AG09319 (cell line): ENCODE results near the gene COPS3.

Experiments
- DNase-seq: peaks from one replicate; pipeline ENCODE4 v3.0.0-alpha.2; 2010; ENCODE audit warnings: low read depth; ENCODE audit errors: extremely low read depth
- TF ChIP-seq, protein P1 (sequence below): IDR thresholded peaks from 2 replicates; pipeline ENCODE4 v1.5.1; 2011; ENCODE audit warnings: low read depth, mild to moderate bottlenecking, inconsistent platforms, low read length, moderate library complexity

Gene COPS3

DNA sequence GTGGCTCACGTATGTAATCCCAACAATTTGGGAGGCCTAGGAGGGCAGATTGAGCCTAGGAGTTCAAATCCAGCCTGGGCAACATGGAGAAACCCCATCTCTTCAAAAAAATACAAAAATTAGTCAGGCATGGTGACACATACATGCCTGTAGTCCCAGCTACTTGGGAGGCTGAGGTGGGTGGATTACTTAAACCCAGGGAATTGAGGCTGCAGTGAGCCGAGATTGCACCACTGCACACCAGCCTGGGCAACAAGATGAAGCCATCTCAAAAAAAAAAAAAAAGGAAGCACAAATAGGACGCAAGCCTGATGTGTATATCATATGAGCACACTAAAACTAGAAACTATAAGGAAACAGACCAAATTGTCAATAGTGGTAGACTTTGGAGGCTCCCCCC is 27.0 kb downstream of the COPS3 start:
- DNase-seq = no peak
- TF ChIP-seq, protein P1, sequence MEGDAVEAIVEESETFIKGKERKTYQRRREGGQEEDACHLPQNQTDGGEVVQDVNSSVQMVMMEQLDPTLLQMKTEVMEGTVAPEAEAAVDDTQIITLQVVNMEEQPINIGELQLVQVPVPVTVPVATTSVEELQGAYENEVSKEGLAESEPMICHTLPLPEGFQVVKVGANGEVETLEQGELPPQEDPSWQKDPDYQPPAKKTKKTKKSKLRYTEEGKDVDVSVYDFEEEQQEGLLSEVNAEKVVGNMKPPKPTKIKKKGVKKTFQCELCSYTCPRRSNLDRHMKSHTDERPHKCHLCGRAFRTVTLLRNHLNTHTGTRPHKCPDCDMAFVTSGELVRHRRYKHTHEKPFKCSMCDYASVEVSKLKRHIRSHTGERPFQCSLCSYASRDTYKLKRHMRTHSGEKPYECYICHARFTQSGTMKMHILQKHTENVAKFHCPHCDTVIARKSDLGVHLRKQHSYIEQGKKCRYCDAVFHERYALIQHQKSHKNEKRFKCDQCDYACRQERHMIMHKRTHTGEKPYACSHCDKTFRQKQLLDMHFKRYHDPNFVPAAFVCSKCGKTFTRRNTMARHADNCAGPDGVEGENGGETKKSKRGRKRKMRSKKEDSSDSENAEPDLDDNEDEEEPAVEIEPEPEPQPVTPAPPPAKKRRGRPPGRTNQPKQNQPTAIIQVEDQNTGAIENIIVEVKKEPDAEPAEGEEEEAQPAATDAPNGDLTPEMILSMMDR = no peak

DNA sequence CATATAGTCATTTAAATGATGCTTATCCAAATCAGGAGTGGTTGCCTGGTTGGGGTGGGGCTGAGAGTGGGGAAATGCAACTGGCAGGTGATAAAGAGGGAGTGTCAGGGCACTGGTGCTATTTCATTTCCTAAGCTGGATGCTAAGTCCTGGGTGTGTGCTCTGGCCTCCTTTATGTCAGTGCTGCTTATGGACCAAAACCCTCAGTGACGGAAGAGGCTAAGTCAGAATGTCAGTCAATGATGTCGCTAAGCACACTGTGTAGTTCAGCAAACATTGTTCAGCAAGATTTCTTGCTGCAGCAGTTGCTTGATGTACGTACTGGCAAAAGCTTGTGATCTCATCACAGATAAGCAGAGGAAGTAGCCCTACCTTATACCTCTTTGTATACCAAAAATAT is 27.6 kb downstream of the COPS3 start:
- DNase-seq = no peak
- TF ChIP-seq, protein P1 = no peak

DNA sequence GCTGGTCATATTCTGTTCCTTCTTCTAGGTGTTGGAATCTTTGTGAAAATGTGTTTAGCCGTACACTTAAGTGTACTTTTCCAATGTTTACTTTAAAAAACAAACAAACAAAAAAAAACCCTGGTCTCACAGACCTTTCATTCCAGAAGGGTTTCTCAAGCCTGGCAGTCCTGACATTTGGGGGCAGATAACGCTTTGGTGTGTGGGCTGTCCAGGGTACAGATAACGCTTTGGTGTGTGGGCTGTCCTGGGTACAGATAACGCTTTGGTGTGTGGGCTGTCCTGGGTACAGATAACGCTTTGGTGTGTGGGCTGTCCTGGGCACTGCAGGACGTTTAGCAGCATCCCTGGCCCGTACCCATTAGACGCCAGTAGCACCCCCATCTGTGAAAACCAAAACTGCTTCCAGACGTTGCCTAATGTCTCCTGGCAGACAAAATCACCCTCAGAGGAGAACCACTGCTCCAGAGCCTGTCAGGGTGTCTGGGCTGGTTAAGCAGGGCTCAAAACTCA is 28.8 kb downstream of the COPS3 start:
- TF ChIP-seq, protein P1 = no peak
- DNase-seq = no peak

DNA sequence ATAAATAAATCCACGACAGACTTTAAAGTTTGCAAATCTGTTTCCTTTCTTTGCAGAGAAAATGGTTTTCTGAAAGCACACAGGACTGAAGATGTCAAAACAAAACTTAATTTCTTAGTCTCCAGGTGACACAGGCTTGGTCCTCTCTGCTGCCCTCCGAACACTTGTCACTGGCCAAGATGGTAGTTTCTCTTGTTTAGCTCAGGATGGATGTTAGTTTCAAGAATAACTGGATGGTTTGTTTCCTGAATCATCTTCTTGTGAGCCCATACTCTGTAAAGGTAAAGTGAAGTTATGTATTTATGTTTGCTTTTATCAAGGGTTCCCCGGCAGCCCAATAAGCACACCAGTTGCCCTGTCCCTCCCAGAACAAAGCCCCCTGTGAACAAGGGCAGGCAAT is 34.2 kb downstream of the COPS3 start:
- no peak for DNase-seq
- TF ChIP-seq, protein P1 = no peak

DNA sequence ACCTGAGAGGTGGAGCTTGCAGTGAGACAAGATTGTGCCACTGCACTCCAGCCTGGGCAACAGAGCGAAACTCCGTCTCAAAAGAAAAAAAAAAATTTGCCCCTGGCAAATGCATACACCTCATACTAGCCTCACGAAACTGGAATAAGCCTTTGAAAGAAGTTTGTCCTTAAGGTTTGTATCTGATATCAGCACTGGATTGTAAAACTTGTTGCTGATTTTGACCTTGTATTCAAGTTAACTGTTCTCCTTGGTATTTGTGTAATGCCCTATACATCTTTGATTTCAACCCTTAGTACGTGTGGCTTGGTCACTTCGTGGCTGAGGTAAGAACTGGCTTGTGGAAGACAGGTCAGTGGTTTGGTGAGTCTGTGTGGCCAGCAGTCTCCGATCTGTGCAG is 37.9 kb downstream of the COPS3 start:
- TF ChIP-seq, protein P1 = no peak
- DNase-seq = no peak

DNA sequence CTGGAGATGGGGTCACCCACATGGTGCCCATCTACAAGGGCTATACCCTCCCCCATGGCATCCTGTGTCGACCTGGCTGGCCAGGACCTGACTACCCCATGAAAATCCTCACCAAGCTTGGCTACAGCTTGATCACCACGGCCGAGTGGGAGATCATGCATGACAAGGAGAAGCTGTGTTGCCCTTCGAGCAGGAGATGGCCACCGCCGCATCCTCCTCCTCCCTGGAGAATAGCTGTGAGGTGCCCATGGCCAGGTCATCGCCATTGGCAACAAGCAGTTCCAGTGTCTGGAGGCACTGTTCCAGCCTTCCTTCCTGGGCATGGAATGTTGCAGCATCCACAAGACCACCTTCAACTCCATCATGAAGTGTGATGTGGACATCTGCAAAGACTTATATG is 38.8 kb downstream of the COPS3 start:
- no peak for DNase-seq
- TF ChIP-seq, protein P1 = no peak

DNA sequence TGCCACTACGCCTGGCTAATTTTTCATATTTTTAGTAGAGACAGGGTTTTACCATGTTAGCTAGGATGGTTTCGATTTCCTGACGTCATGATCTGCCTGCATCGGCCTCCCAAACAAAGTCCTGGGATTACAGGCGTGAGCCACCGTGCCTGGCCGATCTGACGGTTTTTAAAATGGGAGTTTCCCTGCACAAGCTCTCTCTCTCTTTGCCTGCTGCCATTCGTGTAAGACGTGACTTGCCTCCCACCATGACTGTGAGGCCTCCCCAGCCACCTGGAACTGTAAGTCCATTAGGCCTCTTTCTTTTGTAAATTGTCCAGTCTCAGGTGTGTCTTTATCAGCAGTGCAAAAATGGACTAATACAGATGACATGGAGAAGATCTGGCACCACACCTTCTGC is 39.4 kb downstream of the COPS3 start:
- no peak for DNase-seq
- TF ChIP-seq, protein P1 = no peak
